GM19328 (cell line): ENCODE measurements around the gene P2RY8.
A peak's percentile ranks its signal among the peaks of the same experiment; 100 is the strongest.
"Not testable (repeated sequence)": the region's sequence is repeated elsewhere in the genome, so short reads cannot be mapped to it uniquely, and the experiment has no call there.

Experiments
- ATAC-seq: cut with Tn5 transposase; IDR thresholded peaks from one replicate; pipeline ENCODE4 v1.9.1; 2021; ENCODE audit warnings: mild to moderate bottlenecking, moderate library complexity; ENCODE audit not compliant: unreplicated experiment

The P2RY8 gene

GRCh38 chrX:1488745-1489144, 48.2 kb downstream of the P2RY8 start:
- ATAC-seq: no peak

- ATAC-seq: no peak
Observed at GRCh38 chrX:1488141-1488540, 48.8 kb downstream of the P2RY8 start.

- ATAC-seq: no peak
Observed at GRCh38 chrX:1487401-1487800, 49.6 kb downstream of the P2RY8 start.

GRCh38 chrX:1486749-1487361, 50.1 kb downstream of the P2RY8 start:
- no peak for ATAC-seq

- ATAC-seq: no peak
Observed at GRCh38 chrX:1486177-1486576, 50.8 kb downstream of the P2RY8 start.

- no peak for ATAC-seq
Observed at GRCh38 chrX:1485033-1485432, 52.0 kb downstream of the P2RY8 start.

GRCh38 chrX:1484638-1485019, 52.4 kb downstream of the P2RY8 start:
- ATAC-seq: no peak

GRCh38 chrX:1483843-1484637, 52.9 kb downstream of the P2RY8 start:
- ATAC-seq: no peak

- not testable (repeated sequence) for ATAC-seq
Observed at GRCh38 chrX:1482530-1482928, 54.5 kb downstream of the P2RY8 start.

- ATAC-seq: peak; percentile 37
Observed at GRCh38 chrX:1481636-1482529, 55.1 kb downstream of the P2RY8 start.

GRCh38 chrX:1480082-1480785, 56.8 kb downstream of the P2RY8 start:
- peak; percentile 2 for ATAC-seq

GRCh38 chrX:1477801-1478458, 59.1 kb downstream of the P2RY8 start:
- no peak for ATAC-seq

GRCh38 chrX:1477229-1477628, 59.8 kb downstream of the P2RY8 start:
- no peak for ATAC-seq

GRCh38 chrX:1476682-1477081, 60.3 kb downstream of the P2RY8 start:
- no peak for ATAC-seq

GRCh38 chrX:1475881-1476280, 61.1 kb downstream of the P2RY8 start:
- no peak for ATAC-seq

- no peak for ATAC-seq
Observed at GRCh38 chrX:1475481-1475880, 61.5 kb downstream of the P2RY8 start.

- not testable (repeated sequence) for ATAC-seq
Observed at GRCh38 chrX:1474593-1474992, 62.4 kb downstream of the P2RY8 start.

- ATAC-seq: no peak
Observed at GRCh38 chrX:1472975-1473374, 64.0 kb downstream of the P2RY8 start.

- ATAC-seq: no peak
Observed at GRCh38 chrX:1468250-1468772, 68.7 kb downstream of the P2RY8 start.

GRCh38 chrX:1466971-1467561, 69.9 kb downstream of the P2RY8 start:
- no peak for ATAC-seq
